Activated CD8-positive, alpha-beta T cell treated with anti-CD3 and anti-CD28 coated beads for 36 hours (primary cell): ENCODE measurements around the gene KLHL10. TPM values are rescaled to one million over a fixed set of nuclear protein-coding genes. Genes with fewer than 3 reads are reported as not detected.

ENCODE experiments used
- ATAC-seq: fragments of 200-7000 bp; cut with Tn5 transposase; one replicate; pipeline ENCODE4 v1.10.0; 2021; ENCODE audit warnings: mild to moderate bottlenecking, moderate library complexity
- CTCF ChIA-PET: fragments of 350-600 bp; sonication (Branson Sonifier 250); formaldehyde crosslinking; loops from one replicate; lab custom pipeline; 2021; ENCODE audit warnings: antibody characterized with exemption; lab: Charles Lee
- POLR2A ChIA-PET: fragments of 350-600 bp; sonication (Branson Sonifier 250); formaldehyde crosslinking; loops from one replicate; lab custom pipeline; 2021; ENCODE audit warnings: antibody characterized with exemption; lab: Charles Lee
- DNase-seq: peaks from one replicate; pipeline ENCODE4 v3.0.0-alpha.2; 2020
- H3K27ac Mint-ChIP-seq: one replicate; pipeline ENCODE4 v1.8.0; 2021; ENCODE audit warnings: mild to moderate bottlenecking, mixed read lengths
- H3K27me3 Mint-ChIP-seq: one replicate; pipeline ENCODE4 v1.8.0; 2021; ENCODE audit warnings: mixed read lengths
- H3K36me3 Mint-ChIP-seq: one replicate; pipeline ENCODE4 v1.8.0; 2021; ENCODE audit warnings: low read depth, mixed read lengths
- H3K4me1 Mint-ChIP-seq: one replicate; pipeline ENCODE4 v1.8.0; 2021; ENCODE audit warnings: low read depth, mixed read lengths
- H3K4me3 Mint-ChIP-seq: one replicate; pipeline ENCODE4 v1.8.0; 2021; ENCODE audit warnings: mild to moderate bottlenecking, moderate library complexity, mixed read lengths
- H3K9me3 Mint-ChIP-seq: one replicate; pipeline ENCODE4 v1.8.0; 2021; ENCODE audit warnings: mixed read lengths
- intact Hi-C: fragments of 100-400 bp; cut with micrococcal nuclease; formaldehyde crosslinking; loops from one replicate; pipeline ENCODE4 v1.10.0; 2022
- total RNA-seq, 2 experiments: library from RNA; stranded (reverse); gene quantifications; one replicate each; pipeline ENCODE4 v1.2.3, GENCODE V29; 2021
- TF ChIP-seq, protein P1 (sequence below): fragments of 200-600 bp; IDR thresholded peaks from one replicate; pipeline ENCODE4 v1.8.0; 2022; ENCODE audit warnings: antibody characterized with exemption, mild to moderate bottlenecking

KLHL10 gene
- total RNA-seq, 2 experiments from 2014 or later: 0.36 TPM; not detected in 1

- Mint-ChIP-seq H3K4me3 (no peak overlapping the region), H3K4me1 (no peaks in the 10 kb centered on the region), H3K9me3 (no peaks in the 10 kb centered on the region), H3K27ac (no peak overlapping the region), H3K27me3 (no peaks in the 10 kb centered on the region), H3K36me3 (peaks cover 49% of the 10 kb centered on the region)
- DNase-seq: no peak
- ChIA-PET CTCF (interaction anchor here (0.6 kb wide), 1 partner anchor 8 kb away, joined by 3 read pairs; no protein-coding TSS in a partner anchor), POLR2A (no interaction called here)
- TF ChIP-seq, protein P1, sequence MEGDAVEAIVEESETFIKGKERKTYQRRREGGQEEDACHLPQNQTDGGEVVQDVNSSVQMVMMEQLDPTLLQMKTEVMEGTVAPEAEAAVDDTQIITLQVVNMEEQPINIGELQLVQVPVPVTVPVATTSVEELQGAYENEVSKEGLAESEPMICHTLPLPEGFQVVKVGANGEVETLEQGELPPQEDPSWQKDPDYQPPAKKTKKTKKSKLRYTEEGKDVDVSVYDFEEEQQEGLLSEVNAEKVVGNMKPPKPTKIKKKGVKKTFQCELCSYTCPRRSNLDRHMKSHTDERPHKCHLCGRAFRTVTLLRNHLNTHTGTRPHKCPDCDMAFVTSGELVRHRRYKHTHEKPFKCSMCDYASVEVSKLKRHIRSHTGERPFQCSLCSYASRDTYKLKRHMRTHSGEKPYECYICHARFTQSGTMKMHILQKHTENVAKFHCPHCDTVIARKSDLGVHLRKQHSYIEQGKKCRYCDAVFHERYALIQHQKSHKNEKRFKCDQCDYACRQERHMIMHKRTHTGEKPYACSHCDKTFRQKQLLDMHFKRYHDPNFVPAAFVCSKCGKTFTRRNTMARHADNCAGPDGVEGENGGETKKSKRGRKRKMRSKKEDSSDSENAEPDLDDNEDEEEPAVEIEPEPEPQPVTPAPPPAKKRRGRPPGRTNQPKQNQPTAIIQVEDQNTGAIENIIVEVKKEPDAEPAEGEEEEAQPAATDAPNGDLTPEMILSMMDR: no peak
- intact Hi-C loops: no loop called here
- ATAC-seq: no peak
Measured at GRCh38 chr17:41882756-41883155, 45.1 kb downstream of the KLHL10 start.

GRCh38 chr17:41885733-41886132 lies 48.1 kb downstream of the KLHL10 start:
- Mint-ChIP-seq H3K4me1 (no peaks in the 10 kb centered on the region), H3K27ac (no peak overlapping the region)
- TF ChIP-seq, protein P1: peak; percentile 21

GRCh38 chr17:41888332-41888965 lies 50.8 kb downstream of the KLHL10 start:
- intact Hi-C loops: no loop called here
- no peaks in the 10 kb centered on the region for H3K27me3 Mint-ChIP-seq
- CTCF ChIA-PET: interaction anchor here (1.6 kb wide), 1 partner anchor 25 kb away, joined by 3 read pairs; no protein-coding TSS in a partner anchor
- TF ChIP-seq, protein P1: no peak
- no peak overlapping the region for H3K27ac Mint-ChIP-seq
- H3K4me3 Mint-ChIP-seq: no peak overlapping the region
- ATAC-seq (no peak), DNase-seq (no peak)
- POLR2A ChIA-PET: interaction anchor here (1.1 kb wide), 1 partner anchor 30 kb away, joined by 3 read pairs; the partner anchor contains the start of gene ACLY
- no peaks in the 10 kb centered on the region for H3K4me1 Mint-ChIP-seq
- peaks cover 42% of the 10 kb centered on the region for H3K36me3 Mint-ChIP-seq
- H3K9me3 Mint-ChIP-seq: no peaks in the 10 kb centered on the region

More at GRCh38 chr17:41885733-41886132, 48.1 kb downstream of the KLHL10 start:
- DNase-seq (no peak), ATAC-seq (no peak)
- Mint-ChIP-seq H3K36me3 (peaks cover 46% of the 10 kb centered on the region), H3K9me3 (no peaks in the 10 kb centered on the region), H3K27me3 (no peaks in the 10 kb centered on the region), H3K4me3 (no peak overlapping the region)
- intact Hi-C loops: no loop called here
- ChIA-PET POLR2A (interaction anchor here (1.2 kb wide), 1 partner anchor 9 kb away, joined by 3 read pairs; no protein-coding TSS in a partner anchor), CTCF (interaction anchor here (0.6 to 1.5 kb wide), 4 partner anchors 10 to 99 kb away, joined by 3 to 4 read pairs (median 3); partner anchors contain the start of gene JUP)

DNA sequence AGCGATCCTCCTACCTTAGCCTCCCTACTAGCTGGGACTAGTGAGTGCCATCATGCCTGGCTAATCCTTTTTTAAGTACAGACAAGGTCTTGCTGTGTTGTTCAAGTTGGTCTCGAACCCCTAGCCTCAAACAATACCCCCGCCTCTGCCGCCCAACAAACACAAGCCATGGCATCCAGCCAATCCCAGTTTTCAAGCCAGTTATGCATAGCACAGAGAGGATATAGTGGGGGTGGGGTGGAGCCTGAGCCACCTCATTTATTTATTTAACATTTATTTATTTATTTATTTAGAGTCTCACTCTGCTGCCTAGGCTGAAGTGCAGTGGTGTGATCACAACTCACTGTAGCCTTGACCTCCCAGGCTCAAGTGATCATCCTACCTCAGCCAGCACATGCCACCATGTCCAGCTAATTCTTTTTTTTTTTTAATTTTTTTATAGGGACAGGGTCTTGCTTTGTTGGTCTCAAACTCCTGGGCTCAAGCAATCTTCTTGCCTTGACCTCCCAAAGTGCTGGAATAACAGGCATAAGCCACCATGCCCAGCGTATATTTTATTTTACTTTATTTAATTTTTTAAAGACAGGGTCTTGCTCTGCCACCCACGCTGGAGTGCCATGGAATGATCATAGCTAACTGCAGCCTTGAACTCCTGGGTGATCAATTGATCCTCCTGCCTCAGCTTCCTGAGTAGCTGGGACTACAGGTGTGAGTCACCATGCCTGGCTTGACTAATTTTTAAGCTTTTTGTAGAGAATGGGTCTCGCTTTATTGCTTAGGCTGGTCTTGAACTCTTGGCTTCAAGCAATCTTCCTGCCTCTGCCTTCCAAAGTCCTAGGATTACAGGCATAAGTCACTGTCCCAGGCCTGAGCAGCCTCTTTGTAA lies 53.8 kb downstream of the KLHL10 start:
- peaks cover 38% of the 10 kb centered on the region for H3K36me3 Mint-ChIP-seq
- ChIA-PET CTCF (interaction anchor here (1.1 kb wide), 1 partner anchor 26 kb away, joined by 3 read pairs; no protein-coding TSS in a partner anchor), POLR2A (interaction anchor here (1.0 kb wide), 1 partner anchor 202 kb away, joined by 3 read pairs; no protein-coding TSS in a partner anchor)
- no peaks in the 10 kb centered on the region for H3K9me3 Mint-ChIP-seq
- H3K4me3 Mint-ChIP-seq: no peak overlapping the region
- H3K27ac Mint-ChIP-seq: no peak overlapping the region
- TF ChIP-seq, protein P1: no peak
- no peaks in the 10 kb centered on the region for H3K4me1 Mint-ChIP-seq
- ATAC-seq (no peak), DNase-seq (no peak)
- H3K27me3 Mint-ChIP-seq: no peaks in the 10 kb centered on the region
- intact Hi-C loops: no loop called here
